Measurements from ENCODE around the gene CIZ1.

CIZ1 gene

GRCh38 chr9:128162215-128163026, 29.0 kb downstream of the CIZ1 start:
- no peak for DNase-seq (ENCODE audit: low read depth in 2 of 2)

- no peak for DNase-seq (ENCODE audit: low read depth in 2 of 2)
Observed at GRCh38 chr9:128161215-128161902, 30.0 kb downstream of the CIZ1 start.

DNA sequence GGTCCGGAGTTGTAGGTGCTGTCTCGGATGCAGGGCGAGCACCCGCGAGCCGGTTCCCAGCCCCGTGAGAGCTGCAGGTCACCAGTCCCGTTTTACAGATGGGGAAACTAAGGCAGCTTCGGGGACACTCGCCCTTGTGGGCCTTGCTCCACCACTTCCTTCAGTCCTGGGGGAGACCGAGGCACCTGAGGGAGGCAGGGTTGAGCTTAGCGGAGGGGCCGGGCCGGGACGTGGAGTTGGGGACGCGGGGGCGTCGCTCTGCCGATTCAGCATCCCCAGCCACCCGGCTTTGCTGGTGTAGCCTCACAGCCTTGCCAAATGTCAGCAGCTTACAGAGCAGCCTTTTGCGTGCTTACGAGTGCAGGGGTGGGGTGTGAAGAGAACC, 30.8 kb downstream of the CIZ1 start:
- DNase-seq (ENCODE audit: low read depth in 2 of 2): peak; percentile 41 to 48

DNA sequence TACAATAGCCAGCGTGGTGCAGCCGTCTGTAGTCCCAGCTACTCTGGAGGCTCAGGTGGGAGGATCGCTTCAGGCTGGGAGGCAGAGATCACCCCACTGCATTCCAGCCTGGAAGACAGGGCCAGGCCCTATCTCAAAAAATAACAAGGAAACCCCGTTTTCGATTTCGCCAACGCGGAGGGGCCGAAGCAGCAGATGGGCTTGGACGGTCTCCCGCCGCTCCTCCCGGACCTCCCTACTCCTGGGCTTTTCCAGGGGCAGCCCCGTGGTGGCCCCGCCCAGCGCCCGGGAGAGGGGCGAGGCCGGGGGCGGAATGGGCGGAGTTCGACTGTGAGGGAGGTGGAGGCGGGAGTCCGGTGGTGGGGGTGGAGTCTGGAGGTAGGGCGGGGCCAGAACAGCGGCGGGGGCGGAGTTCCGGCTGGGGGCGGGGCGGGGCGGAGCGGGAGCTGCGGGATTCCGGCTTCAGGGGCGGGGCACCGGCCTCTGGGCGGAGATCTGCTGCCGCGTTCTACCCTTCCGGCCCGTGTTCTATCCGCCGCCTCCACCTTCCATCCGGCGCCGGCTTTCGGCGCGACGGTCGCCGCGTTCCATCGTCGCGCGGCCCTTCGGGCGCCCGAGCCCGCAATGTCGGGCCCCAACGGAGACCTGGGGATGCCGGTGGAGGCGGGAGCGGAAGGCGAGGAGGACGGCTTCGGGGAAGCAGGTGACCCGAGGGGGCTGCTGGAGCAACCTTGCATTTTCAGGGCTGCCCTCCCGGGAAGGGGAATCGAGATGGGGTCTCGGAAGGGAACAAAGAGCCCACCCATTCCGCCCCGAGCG, 31.4 kb downstream of the CIZ1 start, which contains the start of gene BBLN:
Gene BBLN, plus strand, starts transcription at position 482 of the 819 bp plus-strand sequence. Its CDS starts 143 bp downstream, at position 625.
- peak; percentile 86 for DNase-seq (ENCODE audit: low read depth in 2 of 2)

- DNase-seq (ENCODE audit: low read depth in 2 of 2): peak in 1 of 2 donors; percentile 13
Observed at GRCh38 chr9:128159522-128159783, 31.9 kb downstream of the CIZ1 start.

DNA sequence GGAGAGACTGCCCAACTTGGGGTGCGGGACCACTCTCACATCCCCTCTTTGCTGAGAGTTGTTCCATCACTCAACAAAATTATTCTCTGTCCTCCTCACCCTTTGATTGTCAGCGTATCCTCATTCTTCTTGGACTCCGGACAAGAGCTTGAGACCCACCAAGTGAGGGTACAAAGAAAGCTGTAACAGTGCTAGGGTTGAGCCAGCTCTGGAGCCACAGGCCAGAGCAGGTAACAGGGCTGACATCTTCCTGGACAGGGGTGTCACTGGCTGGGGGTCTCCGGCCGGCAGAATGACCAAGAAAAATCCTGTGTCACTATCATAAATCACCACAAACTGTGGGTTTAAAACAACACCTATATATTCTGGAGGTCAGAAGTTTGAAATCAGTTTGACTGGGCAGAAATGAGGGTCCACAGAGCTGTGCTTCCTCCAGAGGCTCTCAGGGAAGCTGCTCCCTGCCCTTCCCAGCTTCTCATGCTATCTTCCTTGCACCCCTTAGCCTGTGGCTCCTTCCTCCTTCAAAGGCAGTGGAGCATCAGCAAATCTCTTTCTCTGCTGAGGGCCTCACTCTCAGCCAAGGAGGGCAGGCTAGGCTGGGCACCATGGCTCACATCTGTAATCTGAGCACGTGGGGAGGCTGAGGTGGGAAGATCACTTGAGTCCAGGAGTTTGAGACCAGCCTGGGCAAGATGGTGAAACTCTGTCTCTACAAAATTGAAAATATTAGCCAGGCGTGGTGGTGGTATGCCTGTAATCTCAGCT, 35.5 kb downstream of the CIZ1 start:
- DNase-seq (ENCODE audit: low read depth in 2 of 2): no peak

GRCh38 chr9:128153947-128154695, 37.3 kb downstream of the CIZ1 start:
- DNase-seq (ENCODE audit: low read depth in 2 of 2): no peak

DNA sequence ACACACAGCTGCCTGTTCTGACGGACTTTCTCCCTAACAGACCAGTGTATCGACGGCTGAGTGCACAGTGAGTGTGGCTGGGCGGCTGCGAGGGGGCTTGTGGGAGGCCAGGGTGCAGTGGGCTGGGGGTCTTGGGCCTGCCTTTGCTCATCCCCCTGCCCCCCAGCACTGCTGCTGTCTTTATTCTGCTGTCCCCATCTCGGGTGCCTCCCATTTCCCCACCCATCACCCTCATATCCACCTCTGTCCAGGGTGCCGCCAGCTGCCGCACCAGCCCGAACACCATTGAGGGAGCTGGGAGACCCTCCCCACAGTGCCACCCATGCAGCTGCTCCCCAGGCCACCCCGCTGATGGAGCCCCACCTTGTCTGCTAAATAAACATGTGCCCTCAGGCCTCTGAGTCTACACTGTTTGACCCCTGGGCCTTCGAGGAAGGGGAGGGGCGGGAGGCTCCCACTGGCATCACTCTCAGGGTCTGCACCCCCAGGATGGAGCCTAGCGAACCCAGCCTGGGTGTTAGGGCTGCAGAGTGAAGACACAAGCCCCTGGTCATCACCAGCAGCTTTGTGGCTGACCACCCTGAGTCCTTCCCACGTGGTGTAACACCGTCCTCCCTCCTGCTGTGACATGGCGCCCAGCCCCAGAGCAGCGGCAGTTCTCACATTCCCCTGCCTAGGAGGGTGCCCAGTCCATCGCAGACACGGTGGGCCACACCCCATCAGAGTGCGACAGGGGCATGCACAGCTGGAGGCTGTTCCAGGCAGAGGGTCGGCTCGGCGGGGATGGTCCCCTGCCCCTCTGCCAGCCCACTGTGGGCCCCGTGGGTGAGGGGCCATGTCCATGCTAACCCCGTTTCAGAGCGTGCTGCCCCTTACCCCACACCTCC, 38.1 kb downstream of the CIZ1 start:
- DNase-seq (ENCODE audit: low read depth in 2 of 2): no peak

GRCh38 chr9:128152133-128153059, 39.0 kb downstream of the CIZ1 start:
- no peak for DNase-seq (ENCODE audit: low read depth in 2 of 2)

DNA sequence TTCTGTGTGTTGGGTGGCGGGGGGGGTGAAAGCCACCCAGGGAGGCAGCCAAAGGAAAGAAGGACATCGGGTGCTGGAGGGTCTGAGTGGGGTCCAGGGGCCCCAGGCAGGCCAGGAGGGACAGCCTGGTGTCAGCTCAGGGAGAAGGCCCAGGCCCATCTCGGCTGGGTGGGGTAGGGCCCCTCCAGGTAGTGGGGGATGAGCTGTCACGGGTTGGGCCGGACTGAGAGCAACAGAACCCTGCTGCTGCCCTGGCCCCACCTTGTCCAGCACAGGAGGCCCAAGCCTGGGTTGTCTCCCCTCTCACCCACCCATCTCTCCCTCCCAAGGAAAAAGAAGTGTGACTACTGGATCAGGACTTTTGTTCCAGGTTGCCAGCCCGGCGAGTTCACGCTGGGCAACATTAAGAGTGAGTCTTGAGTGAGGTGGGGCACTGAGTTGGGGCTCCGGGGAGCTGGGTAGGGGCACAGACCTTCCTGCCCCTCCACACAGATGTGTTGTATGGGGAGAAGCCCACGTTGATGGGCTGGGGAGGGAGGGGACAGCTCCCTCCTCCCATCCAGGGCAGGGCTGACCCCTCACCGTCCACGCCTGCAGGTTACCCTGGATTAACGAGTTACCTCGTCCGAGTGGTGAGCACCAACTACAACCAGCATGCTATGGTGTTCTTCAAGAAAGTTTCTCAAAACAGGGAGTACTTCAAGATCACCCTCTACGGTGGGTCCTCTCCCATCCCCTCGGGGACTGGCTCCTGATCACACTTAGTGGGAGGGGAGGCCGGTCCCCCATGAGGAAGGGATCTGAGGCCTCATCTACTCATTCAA, 39.9 kb downstream of the CIZ1 start:
- no peak for DNase-seq (ENCODE audit: low read depth in 2 of 2)

DNA sequence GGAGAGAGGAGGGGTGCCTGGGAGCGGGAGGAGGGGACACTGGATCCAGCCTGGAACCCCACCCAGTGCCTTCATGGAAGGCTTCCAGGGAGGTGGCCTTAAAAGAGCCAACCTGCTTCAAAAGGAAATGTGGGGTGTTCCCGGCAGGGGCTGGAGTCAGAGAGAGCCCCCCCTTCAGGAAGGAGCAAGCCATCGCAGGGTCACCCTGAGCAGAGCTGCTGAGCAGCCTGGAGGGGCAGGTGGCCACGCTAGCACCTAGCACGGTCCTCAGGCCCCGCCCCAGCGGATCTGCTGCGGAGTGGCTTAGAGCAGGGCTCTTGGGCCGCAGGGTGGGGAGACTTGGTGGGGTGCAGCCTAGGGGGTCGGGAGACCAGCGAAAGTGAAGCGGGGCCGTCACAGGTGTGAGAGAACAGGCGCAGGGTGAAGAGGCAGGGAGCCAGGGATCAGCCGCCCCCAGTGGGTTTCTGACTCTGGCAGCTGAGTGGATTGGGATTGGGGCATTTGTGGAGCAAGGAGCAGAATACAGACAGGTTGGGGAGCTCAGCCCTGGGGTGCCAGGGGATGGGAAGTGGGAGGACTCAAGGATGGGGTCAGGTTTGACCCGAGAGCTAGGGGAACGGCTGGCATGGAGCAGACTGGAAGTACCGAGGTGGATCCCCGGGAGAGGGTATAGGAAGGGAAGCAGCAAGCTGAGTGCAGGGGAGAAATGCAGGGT, 40.6 kb downstream of the CIZ1 start:
- DNase-seq (ENCODE audit: low read depth in 2 of 2): no peak

GRCh38 chr9:128149951-128150593, 41.3 kb downstream of the CIZ1 start:
- no peak for DNase-seq (ENCODE audit: low read depth in 2 of 2)

GRCh38 chr9:128149001-128149701, 42.2 kb downstream of the CIZ1 start, which contains the start of gene LCN2:
Gene LCN2 (plus strand): TSS chr9:128149453. CDS start chr9:128149526, 73 bp downstream.
- DNase-seq (ENCODE audit: low read depth in 2 of 2): no peak

- no peak for DNase-seq (ENCODE audit: low read depth in 2 of 2)
Observed at GRCh38 chr9:128148509-128149000, 42.8 kb downstream of the CIZ1 start.

DNA sequence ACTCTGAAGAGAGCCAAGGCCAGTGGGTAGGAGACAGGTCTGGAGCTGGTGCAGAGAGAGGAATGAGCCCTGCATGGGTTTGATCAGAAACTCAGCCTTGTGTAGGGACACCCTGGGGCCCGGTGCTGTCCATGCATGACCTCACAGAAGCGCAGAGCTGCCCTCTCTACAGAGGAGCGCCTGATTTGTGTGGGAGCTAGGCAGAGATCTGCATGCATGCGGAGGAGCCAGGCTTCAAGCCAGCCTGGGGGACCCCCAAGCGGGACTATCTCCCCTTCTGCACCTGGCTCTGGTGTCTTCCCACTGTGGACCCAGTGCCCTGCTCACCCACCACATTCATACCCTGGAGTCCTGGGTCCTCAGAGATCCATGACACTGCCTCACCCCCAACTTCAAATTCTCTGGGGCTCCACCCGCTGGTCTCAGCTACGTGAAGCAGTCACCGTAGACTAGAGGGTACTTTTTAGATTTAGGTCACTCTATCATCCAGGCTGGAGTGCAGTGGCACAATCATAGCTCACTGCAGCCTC, 44.7 kb downstream of the CIZ1 start:
- no peak for DNase-seq (ENCODE audit: low read depth in 2 of 2)

GRCh38 chr9:128145951-128146351, 45.4 kb downstream of the CIZ1 start:
- DNase-seq (ENCODE audit: low read depth in 2 of 2): no peak
